H1 (cell line): Measurements from ENCODE around the gene TLR8. TPM values are rescaled to one million over a fixed set of nuclear protein-coding genes. Genes with fewer than 3 reads are reported as not detected.

Source experiments
- CTCF ChIA-PET: fragments of 300-600 bp; sonication (Branson Sonifier 250); formaldehyde crosslinking; loops from one replicate; lab custom pipeline; 2021; ENCODE audit not compliant: partially characterized antibody; lab: Charles Lee
- POLR2A ChIA-PET: fragments of 300-600 bp; sonication (Branson Sonifier 250); formaldehyde crosslinking; loops from one replicate; lab custom pipeline; 2021; ENCODE audit warnings: inconsistent platforms; ENCODE audit not compliant: partially characterized antibody; lab: Charles Lee
- DNase-seq, 2 experiments: peaks; one replicate each; pipeline versions ENCODE4 v3.0.0 to v3.0.0-alpha.2; 2010 to 2022; ENCODE audit warnings: low spot score in 2 of 2, low read depth in 1 of 2, mixed read lengths in 1 of 2
- FAIRE-seq: peaks from 2 replicates; lab custom pipeline; 2011; peaks lifted over from hg19 to GRCh38; lab: Jason Lieb, UNC
- H2AFZ ChIP-seq: 2 replicates; pipeline ENCODE4 v1.8.1; 2012; ENCODE audit warnings: low read length, inconsistent platforms
- H2AK5ac ChIP-seq: 2 replicates; pipeline ENCODE4 v1.6.1; 2013; ENCODE audit warnings: low read depth, low read length
- H2BK120ac ChIP-seq: replicated peaks from 2 replicates; pipeline ENCODE3; 2013; ENCODE audit warnings: low read depth, low read length, inconsistent platforms
- H2BK12ac ChIP-seq: 2 replicates; pipeline ENCODE4 v1.6.1; 2013; ENCODE audit warnings: low read depth, low read length
- H2BK15ac ChIP-seq: 2 replicates; pipeline ENCODE4 v1.6.1; 2013; ENCODE audit warnings: low read length
- H2BK20ac ChIP-seq: 2 replicates; pipeline ENCODE4 v1.6.1; 2013; ENCODE audit warnings: low read length
- H2BK5ac ChIP-seq: 2 replicates; pipeline ENCODE4 v1.6.1; 2013; ENCODE audit warnings: low read depth, low read length
- H3K14ac ChIP-seq: 2 replicates; pipeline ENCODE4 v1.6.1; 2013; ENCODE audit warnings: inconsistent platforms; ENCODE audit not compliant: insufficient read length
- H3K18ac ChIP-seq: 2 replicates; pipeline ENCODE4 v1.6.1; 2013; ENCODE audit warnings: low read length; ENCODE audit errors: extremely low read depth
- H3K23ac ChIP-seq: 2 replicates; pipeline ENCODE4 v1.6.1; 2013; ENCODE audit warnings: inconsistent platforms; ENCODE audit not compliant: insufficient read length
- H3K23me2 ChIP-seq: 2 replicates; pipeline ENCODE4 v1.6.1; 2013; ENCODE audit warnings: low read depth, low read length
- H3K27ac ChIP-seq: 2 replicates; pipeline ENCODE4 v1.6.1; 2011; ENCODE audit warnings: low read depth, low read length, inconsistent platforms
- H3K27me3 ChIP-seq, 4 experiments: replicated peaks in 1 of 4; 1 replicate in 1 of 4; 2 replicates in 3 of 4; pipeline versions ENCODE4 v1.6.1 to v1.8.1; 2011 to 2013; ENCODE audit warnings: low read length in 3 of 4, mild to moderate bottlenecking in 3 of 4, inconsistent platforms in 2 of 4, mixed read lengths in 2 of 4, moderate library complexity in 1 of 4; ENCODE audit not compliant: control insufficient read depth in 3 of 4, insufficient read depth in 3 of 4; ENCODE audit errors: extremely low read depth in 1 of 4
- H3K36me3 ChIP-seq, 4 experiments: 2 replicates each; pipeline versions ENCODE4 v1.6.1 to v1.8.1; 2011 to 2013; ENCODE audit warnings: mild to moderate bottlenecking in 4 of 4, low read length in 3 of 4, moderate library complexity in 2 of 4, control low read depth in 1 of 4, inconsistent platforms in 1 of 4; ENCODE audit not compliant: insufficient read depth in 4 of 4, control insufficient read depth in 2 of 4
- H3K4ac ChIP-seq: replicated peaks from 2 replicates; pipeline ENCODE3; 2013; ENCODE audit warnings: low read length, low read depth, mixed read lengths, inconsistent platforms; ENCODE audit not compliant: insufficient read length
- H3K4me1 ChIP-seq, 4 experiments: replicated peaks in 1 of 4; 1 replicate in 1 of 4; 2 replicates in 3 of 4; pipeline versions ENCODE4 v1.6.1 to v1.8.1; 2011 to 2013; ENCODE audit warnings: low read length in 3 of 4, inconsistent platforms in 2 of 4, mixed read lengths in 1 of 4; ENCODE audit not compliant: insufficient read depth in 4 of 4, control insufficient read depth in 3 of 4
- H3K4me2 ChIP-seq, 2 experiments: 2 replicates each; pipeline versions ENCODE4 v1.6.1 to v1.8.1; 2011 to 2013; ENCODE audit warnings: low read depth in 2 of 2, low read length in 2 of 2, control low read depth in 1 of 2, inconsistent platforms in 1 of 2, mild to moderate bottlenecking in 1 of 2; ENCODE audit not compliant: insufficient read depth in 1 of 2
- H3K4me3 ChIP-seq, 4 experiments: fragments of 200-600, 300-600 bp in 1 of 4; sonication (generic), shearing (Covaris generic), sonication (Bioruptor Twin) in 1 of 4; 2 replicates each; pipeline versions ENCODE4 v1.5.1 to v1.8.1; 2011 to 2016; ENCODE audit warnings: low read length in 4 of 4, low read depth in 3 of 4, control low read depth in 2 of 4, inconsistent platforms in 2 of 4, mild to moderate bottlenecking in 2 of 4, mixed read lengths in 1 of 4, moderate library complexity in 1 of 4; ENCODE audit not compliant: insufficient read depth in 2 of 4; ENCODE audit errors: extremely low read depth in 1 of 4
- H3K56ac ChIP-seq: replicated peaks from 2 replicates; pipeline ENCODE3; 2013; ENCODE audit warnings: low read depth, mild to moderate bottlenecking, mixed read lengths, low read length, inconsistent platforms; ENCODE audit not compliant: insufficient read length
- H3K79me1 ChIP-seq: 2 replicates; pipeline ENCODE4 v1.6.1; 2013; ENCODE audit warnings: low read depth, low read length, control low read depth
- H3K79me2 ChIP-seq, 2 experiments: 2 replicates each; pipeline versions ENCODE4 v1.6.1 to v1.8.1; 2012 to 2013; ENCODE audit warnings: low read length in 2 of 2, mild to moderate bottlenecking in 2 of 2, inconsistent platforms in 1 of 2; ENCODE audit not compliant: insufficient read depth in 2 of 2, control insufficient read depth in 1 of 2
- H3K9ac ChIP-seq, 4 experiments: replicated peaks in 1 of 4; 1 replicate in 1 of 4; 2 replicates in 3 of 4; pipeline versions ENCODE4 v1.6.1 to v1.8.1; 2011 to 2013; ENCODE audit warnings: low read depth in 3 of 4, low read length in 3 of 4, control low read depth in 2 of 4, mild to moderate bottlenecking in 2 of 4, moderate library complexity in 2 of 4, inconsistent platforms in 1 of 4; ENCODE audit errors: extremely low read depth in 1 of 4
- H3K9me3 ChIP-seq, 2 experiments: 2 replicates each; pipeline versions ENCODE4 v1.6.1 to v1.8.1; 2012 to 2013; ENCODE audit warnings: mild to moderate bottlenecking in 2 of 2, moderate library complexity in 2 of 2, control low read depth in 1 of 2, inconsistent platforms in 1 of 2, low read depth in 1 of 2, low read length in 1 of 2, mixed read lengths in 1 of 2; ENCODE audit not compliant: insufficient read depth in 2 of 2
- H4K20me1 ChIP-seq, 2 experiments: replicated peaks in 1 of 2; 2 replicates each; pipeline versions ENCODE3 to v1.8.1; 2011 to 2013; ENCODE audit warnings: inconsistent platforms in 2 of 2, low read length in 2 of 2, mild to moderate bottlenecking in 1 of 2; ENCODE audit not compliant: insufficient read depth in 2 of 2, control insufficient read depth in 1 of 2
- H4K5ac ChIP-seq: 2 replicates; pipeline ENCODE4 v1.6.1; 2013; ENCODE audit warnings: low read length, low read depth, mixed read lengths, inconsistent platforms; ENCODE audit not compliant: insufficient read length
- H4K8ac ChIP-seq: 2 replicates; pipeline ENCODE4 v1.8.0; 2013; ENCODE audit warnings: mild to moderate bottlenecking, moderate library complexity, low read length, inconsistent platforms; ENCODE audit not compliant: insufficient read depth; ENCODE audit errors: extremely low read depth
- H4K91ac ChIP-seq: replicated peaks from 2 replicates; pipeline ENCODE3; 2013; ENCODE audit warnings: low read length, mixed read lengths, inconsistent platforms; ENCODE audit not compliant: insufficient read length
- JUN ChIP-seq: IDR thresholded peaks from 2 replicates; pipeline ENCODE4 v1.6.1; 2011; ENCODE audit warnings: low read depth, mild to moderate bottlenecking, improper control_type of control experiment, low read length
- SRF ChIP-seq: IDR thresholded peaks from 2 replicates; pipeline ENCODE4 v1.6.1; 2011; ENCODE audit warnings: mild to moderate bottlenecking, low read depth, low read length, moderate library complexity
- WGBS, 2 experiments: shearing (Covaris generic) in 1 of 2; methylation state at CpG; one replicate each; pipeline versions ENCODE4 v1.1.6 to v1.1.7; 2013 to 2015; ENCODE audit warnings: low lambda C conversion rate in 2 of 2, mixed read lengths in 2 of 2, inconsistent platforms in 1 of 2, low coverage in 1 of 2, missing lambda C conversion rate in 1 of 2; ENCODE audit not compliant: insufficient replicate concordance in 2 of 2, insufficient coverage in 1 of 2, insufficient read length in 1 of 2; ENCODE audit errors: extremely low coverage in 1 of 2, missing lambda C conversion rate in 1 of 2; 5-methylcytosine and 5-hydroxymethylcytosine counted together
- polyA plus RNA-seq, 7 experiments: library from polyadenylated mRNA; depleted of rRNA in 3 of 7; stranded (reverse) in 5 of 7; unstranded in 2 of 7; fragments of >200 nt in 5 of 7; fragments of 200-250 nt in 2 of 7; gene quantifications; 1 replicate in 5 of 7; 2 replicates in 1 of 7; 4 replicates in 1 of 7; pipeline versions ENCODE4 v1.2.1 to v1.2.3, GENCODE V29; 2011 to 2013; ENCODE audit warnings: missing spikeins in 2 of 7, mixed read lengths in 2 of 7
- total RNA-seq: library from RNA; stranded (reverse); fragmentation: NEBNext Ultra II Directional; extraction: Animal tissue kit (Norgen Biotek cat#: 25700); gene quantifications from 2 replicates; pipeline ENCODE4 v1.2.1, GENCODE V29; 2021

TLR8 gene
- total and polyA plus RNA-seq, 2 of the 8 experiments (the other 6 are each of a cell fraction or from before 2014, with no cell fraction given) = not detected

DNA sequence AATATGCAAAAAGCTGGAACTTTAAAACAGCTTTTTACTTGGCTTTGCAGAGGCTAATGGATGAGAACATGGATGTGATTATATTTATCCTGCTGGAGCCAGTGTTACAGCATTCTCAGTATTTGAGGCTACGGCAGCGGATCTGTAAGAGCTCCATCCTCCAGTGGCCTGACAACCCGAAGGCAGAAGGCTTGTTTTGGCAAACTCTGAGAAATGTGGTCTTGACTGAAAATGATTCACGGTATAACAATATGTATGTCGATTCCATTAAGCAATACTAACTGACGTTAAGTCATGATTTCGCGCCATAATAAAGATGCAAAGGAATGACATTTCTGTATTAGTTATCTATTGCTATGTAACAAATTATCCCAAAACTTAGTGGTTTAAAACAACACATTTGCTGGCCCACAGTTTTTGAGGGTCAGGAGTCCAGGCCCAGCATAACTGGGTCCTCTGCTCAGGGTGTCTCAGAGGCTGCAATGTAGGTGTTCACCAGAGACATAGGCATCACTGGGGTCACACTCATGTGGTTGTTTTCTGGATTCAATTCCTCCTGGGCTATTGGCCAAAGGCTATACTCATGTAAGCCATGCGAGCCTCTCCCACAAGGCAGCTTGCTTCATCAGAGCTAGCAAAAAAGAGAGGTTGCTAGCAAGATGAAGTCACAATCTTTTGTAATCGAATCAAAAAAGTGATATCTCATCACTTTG lies 15.6 kb downstream of the TLR8 start:
- no peak overlapping the region for H3K56ac ChIP-seq
- H3K9me3 ChIP-seq = no peaks in the 10 kb centered on the region
- no peak overlapping the region for H3K4ac ChIP-seq
- H2AK5ac ChIP-seq = no peak overlapping the region
- no peak overlapping the region for H3K9ac ChIP-seq
- H4K5ac ChIP-seq = no peak overlapping the region
- WGBS, 2 experiments = 99% methylated on average over 8 of the region's 10 CpGs; no CpG with 5 or more reads in 1 of the 2 experiments
- no peak overlapping the region for H2BK120ac ChIP-seq
- no peak overlapping the region for H2AFZ ChIP-seq
- ChIA-PET POLR2A (no interaction called here), CTCF (no interaction called here)
- H3K36me3 ChIP-seq = no peaks in the 10 kb centered on the region
- no peak overlapping the region for H3K18ac ChIP-seq
- no peak for TF ChIP-seq JUN
- TF ChIP-seq SRF = no peak
- no peaks in the 10 kb centered on the region for H3K23me2 ChIP-seq
- no peak overlapping the region for H3K14ac ChIP-seq
- DNase-seq (no peak), FAIRE-seq (no peak)
- no peak overlapping the region for H2BK5ac ChIP-seq
- no peak overlapping the region for H3K4me2 ChIP-seq
- H4K91ac ChIP-seq = no peak overlapping the region
- H3K4me1 ChIP-seq = no peaks in the 10 kb centered on the region
- H3K27me3 ChIP-seq = no peaks in the 10 kb centered on the region
- H4K20me1 ChIP-seq = no peaks in the 10 kb centered on the region
- H2BK12ac ChIP-seq = no peak overlapping the region
- no peak overlapping the region for H3K27ac ChIP-seq
- no peaks in the 10 kb centered on the region for H3K79me2 ChIP-seq
- H2BK15ac ChIP-seq = no peak overlapping the region; the same call in 1 of the 2 replicates
- no peak overlapping the region for H4K8ac ChIP-seq
- H2BK20ac ChIP-seq = no peak overlapping the region
- H3K4me3 ChIP-seq = no peak overlapping the region
- no peak overlapping the region for H3K23ac ChIP-seq
- H3K79me1 ChIP-seq = no peaks in the 10 kb centered on the region
